Transverse colon (tissue), 4 donors: ENCODE data around the gene ANXA8L1. TPM values are rescaled to one million over a fixed set of nuclear protein-coding genes. Genes with fewer than 3 reads are reported as not detected.
"Not testable (repeated sequence)": the region's sequence is repeated elsewhere in the genome, so short reads cannot be mapped to it uniquely, and the experiment has no call there.

ENCODE experiments used
- DNase-seq: peaks from one replicate; pipeline ENCODE4 v3.0.0-alpha.2; 2019
- H3K27ac ChIP-seq, 4 donors: fragments of 200-600 bp; sonication (generic); 2 replicates each; pipeline ENCODE4 v1.5.1; 2016 to 2018; ENCODE audit warnings: inconsistent platforms in 4 of 4
- H3K27me3 ChIP-seq: fragments of 200-600 bp; sonication (generic); 2 replicates; pipeline ENCODE4 v1.5.1; 2017; ENCODE audit warnings: inconsistent platforms
- H3K36me3 ChIP-seq, 4 donors: fragments of 200-600 bp; sonication (generic); 2 replicates each; pipeline ENCODE4 v1.5.1; 2017 to 2019; ENCODE audit warnings: inconsistent platforms in 4 of 4
- H3K4me1 ChIP-seq, 4 donors: fragments of 200-600 bp; sonication (generic); 2 replicates each; pipeline ENCODE4 v1.5.1; 2017 to 2020; ENCODE audit warnings: inconsistent platforms in 4 of 4
- H3K4me3 ChIP-seq, 4 donors: fragments of 200-600 bp; sonication (generic); 1 replicate in 1 of 4; 2 replicates in 3 of 4; pipeline versions ENCODE4 v1.5.1 to v1.6.1; 2017 to 2019; ENCODE audit warnings: inconsistent platforms in 4 of 4
- H3K9me3 ChIP-seq, 2 donors: fragments of 200-600 bp; sonication (generic); 2 replicates each; pipeline ENCODE4 v1.5.1; 2017 to 2019; ENCODE audit warnings: inconsistent platforms in 2 of 2
- WGBS, 2 donors: methylation state at CpG; one replicate each; pipeline ENCODE4 v1.1.5; 2018; ENCODE audit warnings: low coverage in 1 of 2; 5-methylcytosine and 5-hydroxymethylcytosine counted together
- in situ Hi-C, 4 donors: fragments of 200-750 bp; cut with MboI; loops; one replicate each; pipeline versions ENCODE4 v1.15.0 to v1.15.1; 2017; ENCODE audit warnings: low sequenced_read_pairs in 3 of 4, low pct_ligation_motif_present in 1 of 4, low pct_unique_long_range_greater_than_20kb in 1 of 4
- intact Hi-C: fragments of 100-400 bp; cut with DNase I; formaldehyde crosslinking; loops from one replicate; pipeline ENCODE4 v1.15.1; 2023; ENCODE audit warnings: low total_unique reads
- total RNA-seq, 4 donors: library from RNA; depleted of rRNA; stranded (reverse); fragments of >200 nt; gene quantifications; one replicate each; pipeline ENCODE4 v1.1.0, GENCODE V29; 2016

Gene ANXA8L1
- total RNA-seq, 4 donors from 2014 or later: not detected

- in situ Hi-C loops, intact Hi-C loops, DNase-seq, H3K4me3 ChIP-seq, H3K36me3 ChIP-seq, H3K27ac ChIP-seq, H3K9me3 ChIP-seq, H3K27me3 ChIP-seq, H3K4me1 ChIP-seq: not testable (repeated sequence)
- no CpG with 5 or more reads among the region's 8 CpGs for WGBS, 2 donors
Observed at GRCh38 chr10:46378108-46378507, 2.5 kb downstream of the ANXA8L1 start.

GRCh38 chr10:46379233-46379848, 3.8 kb downstream of the ANXA8L1 start:
- WGBS, 2 donors: no CpG with 5 or more reads among the region's 5 CpGs
- intact Hi-C loops, H3K27ac ChIP-seq, DNase-seq, H3K4me3 ChIP-seq, H3K27me3 ChIP-seq, H3K4me1 ChIP-seq, H3K36me3 ChIP-seq, in situ Hi-C loops, H3K9me3 ChIP-seq: not testable (repeated sequence)

GRCh38 chr10:46385858-46386257, 10.3 kb downstream of the ANXA8L1 start:
- no CpG with 5 or more reads among the region's 7 CpGs for WGBS, 2 donors
- intact Hi-C loops, in situ Hi-C loops, H3K36me3 ChIP-seq, H3K9me3 ChIP-seq, DNase-seq, H3K27me3 ChIP-seq, H3K4me3 ChIP-seq, H3K4me1 ChIP-seq, H3K27ac ChIP-seq: not testable (repeated sequence)

- H3K9me3 ChIP-seq, in situ Hi-C loops, H3K27ac ChIP-seq, H3K36me3 ChIP-seq, H3K27me3 ChIP-seq, H3K4me1 ChIP-seq, DNase-seq, H3K4me3 ChIP-seq, intact Hi-C loops: not testable (repeated sequence)
- no CpG with 5 or more reads among the region's 4 CpGs for WGBS, 2 donors
Observed at GRCh38 chr10:46386694-46387093, 11.1 kb downstream of the ANXA8L1 start.

- intact Hi-C loops, DNase-seq, H3K9me3 ChIP-seq, H3K27me3 ChIP-seq, H3K4me3 ChIP-seq, H3K36me3 ChIP-seq, H3K4me1 ChIP-seq, H3K27ac ChIP-seq, in situ Hi-C loops: not testable (repeated sequence)
- no CpG with 5 or more reads among the region's 11 CpGs for WGBS, 2 donors
Observed at GRCh38 chr10:46387309-46387902, 11.8 kb downstream of the ANXA8L1 start.

GRCh38 chr10:46391422-46391821, 15.8 kb downstream of the ANXA8L1 start:
- in situ Hi-C loops, intact Hi-C loops, H3K27me3 ChIP-seq, H3K36me3 ChIP-seq, H3K9me3 ChIP-seq, H3K4me3 ChIP-seq, DNase-seq, H3K4me1 ChIP-seq, H3K27ac ChIP-seq: not testable (repeated sequence)
- no CpG with 5 or more reads among the region's 6 CpGs for WGBS, 2 donors

GRCh38 chr10:46396441-46397279, 21.1 kb downstream of the ANXA8L1 start:
- H3K36me3 ChIP-seq, H3K4me1 ChIP-seq, H3K27ac ChIP-seq, H3K9me3 ChIP-seq, intact Hi-C loops, H3K4me3 ChIP-seq, H3K27me3 ChIP-seq, DNase-seq, in situ Hi-C loops: not testable (repeated sequence)
- WGBS, 2 donors: 82% methylated on average over 6 of the region's 8 CpGs; no CpG with 5 or more reads in 1 of the 2 donors

GRCh38 chr10:46397767-46398166, 22.2 kb downstream of the ANXA8L1 start:
- H3K9me3 ChIP-seq, H3K4me3 ChIP-seq, H3K4me1 ChIP-seq, intact Hi-C loops, DNase-seq, H3K36me3 ChIP-seq, in situ Hi-C loops, H3K27me3 ChIP-seq: not testable (repeated sequence)
- 51% methylated on average over 7 of the region's 14 CpGs; no CpG with 5 or more reads in 1 of the 2 donors for WGBS, 2 donors
- peak overlapping the region in 3 of 4 donors; percentile 23 to 71 (median 39) for H3K27ac ChIP-seq

GRCh38 chr10:46398212-46398886, 22.8 kb downstream of the ANXA8L1 start:
- H3K27me3 ChIP-seq, H3K4me1 ChIP-seq, DNase-seq, in situ Hi-C loops, H3K9me3 ChIP-seq, H3K36me3 ChIP-seq, intact Hi-C loops: not testable (repeated sequence)
- Histone ChIP-seq H3K4me3 (peak overlapping the region in 3 of 4 donors; percentile 19 to 44 (median 24)), H3K27ac (peak overlapping the region; percentile 50 to 79 (median 64))
- 3% methylated on average over 6 of the region's 35 CpGs; no CpG with 5 or more reads in 1 of the 2 donors for WGBS, 2 donors

GRCh38 chr10:46409556-46409955, 34.0 kb downstream of the ANXA8L1 start:
- H3K4me1 ChIP-seq, H3K27me3 ChIP-seq, H3K4me3 ChIP-seq, H3K9me3 ChIP-seq, DNase-seq, H3K36me3 ChIP-seq, in situ Hi-C loops, intact Hi-C loops, H3K27ac ChIP-seq: not testable (repeated sequence)
- 87 to 100% methylated on average over 1 to 3 of the region's 3 CpGs for WGBS, 2 donors
